DOHH2 (cell line): Measurements from ENCODE around the gene HABP2.

Source experiments
- EZH2phosphoT487 ChIP-seq: fragments of 200-600 bp; sonication (generic); IDR thresholded peaks from 2 replicates; pipeline ENCODE4 v1.6.1; 2017; ENCODE audit warnings: borderline replicate concordance, mild to moderate bottlenecking, antibody characterized with exemption, low read length, moderate library complexity, mixed read lengths
- TF ChIP-seq, protein P1 (sequence below): fragments of 200-600 bp; sonication (generic); IDR thresholded peaks from one replicate; pipeline ENCODE4 v1.5.1; 2014; ENCODE audit warnings: antibody characterized with exemption, mild to moderate bottlenecking, low read depth, low read length; ENCODE audit not compliant: poor library complexity, severe bottlenecking

DNA sequence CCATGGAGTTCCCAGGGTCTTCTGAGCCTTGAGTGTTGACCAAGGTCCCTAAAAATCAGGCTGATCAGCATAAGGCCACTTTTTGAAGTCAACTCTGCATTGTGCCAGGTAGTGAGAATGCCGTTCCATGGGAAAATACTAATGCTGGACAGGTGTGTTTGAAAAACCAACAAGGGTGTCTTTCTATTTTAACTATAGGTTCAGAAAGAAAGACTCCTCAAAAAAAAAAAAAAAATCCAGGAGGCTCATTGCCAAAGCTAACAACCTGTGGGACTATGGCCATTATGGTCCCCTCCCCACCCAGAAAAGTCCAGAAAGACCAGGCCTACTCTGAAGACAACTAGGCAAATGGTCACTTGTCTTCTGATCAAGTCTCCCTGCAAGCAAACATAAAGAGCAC lies 66.5 kb downstream of the HABP2 start:
- TF ChIP-seq, protein P1, sequence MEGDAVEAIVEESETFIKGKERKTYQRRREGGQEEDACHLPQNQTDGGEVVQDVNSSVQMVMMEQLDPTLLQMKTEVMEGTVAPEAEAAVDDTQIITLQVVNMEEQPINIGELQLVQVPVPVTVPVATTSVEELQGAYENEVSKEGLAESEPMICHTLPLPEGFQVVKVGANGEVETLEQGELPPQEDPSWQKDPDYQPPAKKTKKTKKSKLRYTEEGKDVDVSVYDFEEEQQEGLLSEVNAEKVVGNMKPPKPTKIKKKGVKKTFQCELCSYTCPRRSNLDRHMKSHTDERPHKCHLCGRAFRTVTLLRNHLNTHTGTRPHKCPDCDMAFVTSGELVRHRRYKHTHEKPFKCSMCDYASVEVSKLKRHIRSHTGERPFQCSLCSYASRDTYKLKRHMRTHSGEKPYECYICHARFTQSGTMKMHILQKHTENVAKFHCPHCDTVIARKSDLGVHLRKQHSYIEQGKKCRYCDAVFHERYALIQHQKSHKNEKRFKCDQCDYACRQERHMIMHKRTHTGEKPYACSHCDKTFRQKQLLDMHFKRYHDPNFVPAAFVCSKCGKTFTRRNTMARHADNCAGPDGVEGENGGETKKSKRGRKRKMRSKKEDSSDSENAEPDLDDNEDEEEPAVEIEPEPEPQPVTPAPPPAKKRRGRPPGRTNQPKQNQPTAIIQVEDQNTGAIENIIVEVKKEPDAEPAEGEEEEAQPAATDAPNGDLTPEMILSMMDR, result no peak
- no peak for TF ChIP-seq EZH2phosphoT487
